Right kidney (tissue), 1 donor: ENCODE data around the gene PLCB1.

Source experiments
- DNase-seq: peaks from one replicate; pipeline ENCODE4 v3.0.0-alpha.2; 2016

PLCB1 gene

DNA sequence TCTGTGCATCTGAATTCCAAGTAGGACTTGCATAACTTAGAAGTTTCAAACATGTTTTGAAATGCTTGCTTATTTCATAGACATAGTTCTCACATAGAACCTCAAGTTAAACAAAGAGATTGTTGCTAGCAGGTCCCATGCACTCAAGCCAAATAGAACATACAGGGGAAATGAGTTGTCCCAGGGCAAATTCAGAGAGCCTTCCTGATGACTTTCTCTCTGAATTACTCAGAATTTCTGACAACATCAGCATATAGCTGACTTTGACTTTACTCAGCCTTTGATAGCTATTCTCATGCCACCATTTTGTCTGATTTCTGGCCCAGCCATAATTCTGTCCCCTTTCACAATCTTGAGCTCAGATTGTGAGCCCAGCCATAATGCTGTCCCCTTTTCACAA lies 603.6 kb downstream of the PLCB1 start:
- no peak for DNase-seq

DNA sequence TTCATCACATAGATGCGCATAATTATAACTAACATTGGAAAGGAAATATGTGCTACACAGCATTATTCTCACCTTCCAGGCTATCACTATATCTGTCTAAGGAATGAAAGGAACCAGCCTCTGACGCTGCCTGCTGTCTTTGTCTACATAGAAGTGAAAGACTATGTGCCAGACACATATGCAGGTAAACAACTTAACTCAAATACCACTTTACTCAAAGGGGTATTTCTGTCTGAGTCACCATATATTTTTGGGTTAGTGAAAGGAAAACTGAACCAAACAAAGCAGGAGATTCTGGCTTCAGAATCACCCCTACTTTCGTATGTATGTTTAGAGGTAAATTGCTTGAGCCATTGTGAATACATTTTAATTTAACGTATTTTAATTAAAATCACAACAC lies 608.2 kb downstream of the PLCB1 start:
- DNase-seq: no peak

DNA sequence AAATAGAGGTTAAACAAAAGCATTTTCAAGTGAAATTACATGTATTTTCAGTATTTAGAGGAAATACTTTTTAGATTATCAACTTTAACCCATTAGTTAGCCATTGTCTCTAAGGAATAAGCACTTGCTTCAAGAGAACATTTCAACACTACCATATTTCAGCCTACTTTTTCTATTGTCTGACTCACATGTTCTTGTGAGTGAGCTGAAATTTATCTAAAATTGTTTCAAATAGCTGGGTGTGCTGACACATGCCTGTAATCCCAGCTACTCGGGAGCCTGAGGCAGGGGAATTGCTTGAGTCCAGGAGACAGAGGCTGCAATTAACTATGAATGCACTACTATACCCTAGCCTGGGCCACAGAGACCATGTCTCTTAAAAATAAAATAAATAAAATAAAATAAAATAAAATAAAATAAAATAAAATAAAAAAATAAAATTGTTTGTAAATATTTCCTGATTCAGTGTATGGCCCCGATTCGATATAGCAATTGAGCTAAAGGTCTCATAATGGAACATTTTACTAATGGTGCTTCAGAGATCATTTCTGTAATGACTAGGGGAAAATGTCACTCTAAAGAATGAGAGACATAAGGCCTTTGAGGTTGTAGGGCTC lies 612.3 kb downstream of the PLCB1 start:
- DNase-seq: no peak

DNA sequence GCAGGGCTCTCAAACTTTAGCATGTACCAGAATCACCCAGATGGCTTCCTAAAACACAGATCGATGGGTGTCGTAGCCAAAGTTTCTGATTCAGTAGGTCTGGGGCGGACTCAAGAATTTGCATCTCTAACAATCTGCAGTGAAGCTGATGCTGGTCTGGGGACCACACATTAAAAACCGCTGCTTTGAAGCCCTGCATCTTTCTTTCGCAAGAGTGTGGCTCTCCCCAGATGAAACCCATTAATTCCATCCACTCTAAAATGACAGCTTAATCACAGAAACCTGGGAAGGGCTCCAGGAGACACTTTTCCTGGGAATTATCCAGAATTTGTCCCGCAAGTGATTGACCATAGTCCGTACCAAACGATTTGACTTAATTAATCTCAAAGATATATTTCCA lies 617.0 kb downstream of the PLCB1 start:
- DNase-seq: no peak

DNA sequence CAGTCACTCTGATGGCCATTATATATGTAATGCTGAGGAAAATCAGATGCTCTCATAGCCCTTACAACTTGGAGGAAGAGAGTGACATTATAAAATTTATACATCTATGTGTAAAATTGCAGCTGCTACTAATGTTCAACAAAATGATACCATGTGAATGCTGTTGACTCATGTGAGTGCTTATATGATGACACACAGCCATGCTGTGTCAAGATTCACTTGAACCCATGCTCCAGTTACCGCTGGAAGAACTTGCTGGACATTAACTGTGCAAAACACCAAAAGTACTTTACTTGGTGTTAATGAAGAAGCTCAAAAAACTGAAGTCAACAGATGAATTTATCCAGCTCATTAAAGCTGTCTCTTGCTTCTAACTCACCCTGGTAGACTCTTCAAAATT lies 617.9 kb downstream of the PLCB1 start:
- no peak for DNase-seq

DNA sequence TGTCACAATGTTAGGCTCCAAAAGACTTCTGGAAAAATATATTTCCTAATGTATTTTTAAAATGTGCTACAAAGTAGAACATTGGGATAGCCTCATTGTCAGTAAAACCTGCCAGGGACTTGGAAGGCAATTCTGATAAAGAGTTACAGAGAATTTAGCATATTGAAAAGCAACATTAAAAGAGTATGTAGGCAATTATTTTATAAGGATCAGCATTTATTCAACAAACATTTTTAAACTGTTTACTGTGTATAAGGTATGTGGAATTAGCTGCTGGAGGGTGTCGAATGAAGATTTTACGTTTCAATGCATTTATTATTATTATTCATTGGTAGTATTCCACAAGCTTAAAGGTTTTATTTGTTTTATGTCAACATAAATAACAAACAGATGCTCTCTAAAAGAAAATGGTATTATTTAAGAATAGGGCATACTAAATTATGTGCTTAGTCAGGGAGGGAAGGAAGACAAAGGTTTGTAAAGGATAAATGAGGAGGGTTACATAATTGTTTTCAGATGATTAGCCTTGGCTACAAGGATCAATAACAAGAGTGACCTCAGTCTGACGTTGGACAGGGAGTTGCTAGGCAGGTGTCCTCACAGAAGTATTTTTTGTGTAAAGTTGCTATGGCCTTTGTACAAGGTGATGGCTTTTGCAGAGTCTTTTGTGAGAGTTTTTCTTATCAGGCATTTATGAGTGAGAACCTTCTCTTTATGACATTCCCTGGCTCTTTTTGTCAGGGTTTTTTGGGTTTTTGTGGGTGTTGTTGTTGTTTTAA lies 623.5 kb downstream of the PLCB1 start:
- no peak for DNase-seq

DNA sequence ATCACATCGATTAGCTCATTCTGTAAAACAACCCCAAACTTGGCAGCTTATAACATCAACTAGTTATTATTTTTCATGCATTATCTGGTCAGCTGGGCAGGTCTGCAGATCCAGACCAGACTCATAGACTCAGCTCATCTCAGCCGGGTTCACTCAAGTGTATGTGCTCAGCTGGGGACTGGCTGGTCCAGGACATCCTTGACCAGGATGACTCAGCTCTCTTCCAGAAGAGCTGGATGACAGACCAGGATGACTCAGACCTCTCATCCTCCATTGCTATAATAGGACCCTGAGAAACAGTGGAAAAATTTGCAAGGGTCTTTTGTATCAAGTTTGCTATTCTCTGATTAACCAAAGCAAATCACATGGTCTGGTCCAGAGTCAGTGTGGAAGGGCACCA lies 624.3 kb downstream of the PLCB1 start:
- DNase-seq: no peak

DNA sequence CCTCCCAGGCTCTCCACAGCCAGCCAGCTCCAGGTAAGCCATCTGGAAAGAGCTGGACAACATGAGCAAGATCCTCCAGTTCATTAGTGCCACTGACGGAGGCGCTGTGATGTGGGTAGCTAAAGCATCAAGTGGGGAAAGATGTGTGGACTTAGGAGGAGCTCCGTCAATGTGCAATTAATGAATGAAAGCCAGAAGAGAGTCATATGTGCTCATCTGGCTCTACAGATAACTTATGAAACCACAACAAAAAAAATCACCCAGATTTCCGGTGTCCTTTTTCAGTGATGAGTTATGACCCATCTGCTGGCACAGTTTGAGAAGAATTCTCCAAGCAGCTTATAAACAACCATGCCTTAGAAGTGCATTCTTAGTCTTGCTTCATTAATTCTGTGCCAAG lies 625.1 kb downstream of the PLCB1 start:
- DNase-seq: no peak

DNA sequence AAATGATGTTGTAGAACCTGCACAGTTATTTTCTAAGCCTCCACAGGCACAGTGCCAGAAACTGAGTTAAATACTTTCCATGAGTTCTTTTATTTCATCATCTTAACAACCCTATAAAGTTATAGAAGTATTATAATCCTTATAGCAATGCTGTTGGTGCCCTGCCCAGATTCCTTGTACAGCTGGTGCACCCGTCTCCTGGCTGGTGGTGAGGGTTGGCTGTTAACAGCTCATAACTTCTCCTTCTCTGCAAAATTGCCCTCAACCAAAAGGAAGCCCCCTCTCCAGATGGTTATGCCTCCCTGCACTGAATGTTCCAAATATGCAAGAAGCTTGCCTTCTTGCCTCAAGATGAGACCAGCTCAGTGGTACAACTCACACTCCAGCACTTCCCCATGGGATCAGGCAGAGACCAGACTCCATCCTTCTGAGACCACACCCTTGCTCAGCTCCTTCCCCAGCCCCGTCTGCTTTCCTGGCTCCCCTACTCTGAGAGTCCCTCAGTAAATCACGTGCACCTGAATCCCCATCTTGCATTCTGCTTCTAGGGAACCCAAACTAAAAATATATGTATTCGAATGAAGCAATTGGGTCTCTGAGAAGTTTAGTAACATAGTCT lies 632.4 kb downstream of the PLCB1 start:
- DNase-seq: no peak

DNA sequence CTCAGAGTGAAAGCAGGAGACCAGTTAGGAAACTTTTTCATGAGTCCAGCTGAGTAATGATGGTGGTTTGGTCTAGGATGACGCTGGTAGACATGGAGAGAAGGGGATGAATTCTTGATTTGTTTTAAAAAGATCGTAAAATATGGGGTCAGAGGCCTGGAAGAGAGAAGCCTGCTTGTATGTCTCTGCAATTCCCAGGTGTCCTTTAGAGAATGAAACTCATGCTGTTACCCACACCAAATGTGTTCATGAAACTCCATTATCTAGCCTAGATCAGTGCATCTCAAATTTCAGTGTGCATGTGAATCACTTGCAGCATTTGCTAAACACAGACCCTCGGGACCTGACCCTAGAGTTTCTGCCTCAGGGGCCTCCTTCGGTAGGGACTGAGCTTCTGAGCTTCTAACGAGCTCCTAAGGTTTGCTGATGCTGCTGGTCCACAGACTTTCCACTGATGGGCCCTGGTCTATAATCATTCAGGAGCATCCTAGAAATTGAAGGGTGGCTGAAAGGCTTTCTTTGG lies 634.9 kb downstream of the PLCB1 start:
- DNase-seq: no peak

DNA sequence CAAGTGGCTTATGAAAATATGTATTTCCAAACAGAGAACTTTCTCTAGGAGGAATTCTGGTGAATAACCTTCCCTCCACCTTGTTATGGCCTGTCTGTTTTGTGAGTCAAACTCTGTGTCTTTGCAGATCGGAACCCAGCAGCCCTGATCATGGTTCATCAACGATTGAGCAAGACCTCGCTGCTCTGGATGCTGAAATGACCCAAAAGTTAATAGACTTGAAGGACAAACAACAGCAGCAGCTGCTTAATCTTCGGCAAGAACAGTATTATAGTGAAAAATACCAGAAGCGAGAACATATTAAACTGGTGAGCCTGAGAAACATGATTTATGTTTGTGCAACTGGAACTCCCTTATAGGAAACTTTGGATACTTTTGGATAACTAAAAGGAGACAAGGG lies 642.3 kb downstream of the PLCB1 start:
- DNase-seq: no peak

DNA sequence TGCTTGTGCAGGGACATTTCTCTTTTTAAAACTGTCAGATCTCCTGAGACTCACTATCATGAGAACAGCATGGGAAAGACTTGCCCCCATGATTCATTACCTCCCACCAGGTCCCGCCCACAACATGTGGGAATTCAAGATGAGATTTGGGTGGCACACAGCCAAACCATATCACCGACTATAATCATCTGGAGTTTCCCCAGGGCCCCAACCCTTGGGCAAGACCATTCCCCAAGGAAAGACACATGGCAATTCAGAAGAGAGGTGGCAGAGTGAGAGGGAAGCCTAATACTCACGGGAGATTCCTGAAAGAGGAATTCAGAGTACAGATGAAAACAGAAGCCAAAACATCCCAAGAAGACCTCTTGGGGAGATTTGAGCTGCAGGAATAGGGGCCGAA lies 645.8 kb downstream of the PLCB1 start:
- no peak for DNase-seq

DNA sequence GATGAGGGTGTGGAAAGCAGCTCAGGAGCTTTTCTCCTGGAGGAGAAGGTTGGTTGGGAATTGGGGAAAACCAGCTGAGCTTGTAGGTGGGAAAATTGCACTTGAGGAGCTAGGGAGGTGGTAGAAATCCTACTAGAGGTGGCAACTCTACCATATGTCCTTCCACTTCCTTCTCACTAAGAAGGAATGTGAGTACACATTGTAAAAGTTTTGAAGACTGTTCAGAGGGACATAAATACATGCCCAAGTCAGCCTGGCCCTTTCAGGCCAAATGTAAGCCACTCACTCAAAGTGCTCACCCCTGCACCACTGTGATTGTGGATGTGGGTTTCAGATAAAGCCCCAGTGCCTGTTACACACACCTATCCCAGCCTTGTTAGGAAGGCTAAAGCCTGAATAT lies 646.3 kb downstream of the PLCB1 start:
- DNase-seq: no peak

DNA sequence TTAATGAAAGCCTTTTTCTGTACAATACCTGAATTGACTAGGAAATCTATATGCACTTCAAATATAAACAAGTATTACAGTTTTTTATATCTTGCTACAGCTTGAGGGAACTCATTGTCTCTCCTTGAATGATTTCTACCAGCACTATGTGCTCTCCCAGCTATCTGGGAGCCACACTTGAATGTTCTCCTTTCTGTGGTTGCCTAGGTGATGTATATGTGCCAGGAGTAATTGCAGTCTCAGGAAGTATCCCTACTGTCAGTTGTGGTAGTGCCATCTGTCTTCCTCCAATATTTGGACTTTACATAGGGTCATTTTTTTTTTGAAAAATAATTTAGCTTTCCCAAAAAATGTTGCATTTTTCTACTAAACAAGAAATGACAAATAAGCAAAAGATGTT lies 648.8 kb downstream of the PLCB1 start:
- no peak for DNase-seq

DNA sequence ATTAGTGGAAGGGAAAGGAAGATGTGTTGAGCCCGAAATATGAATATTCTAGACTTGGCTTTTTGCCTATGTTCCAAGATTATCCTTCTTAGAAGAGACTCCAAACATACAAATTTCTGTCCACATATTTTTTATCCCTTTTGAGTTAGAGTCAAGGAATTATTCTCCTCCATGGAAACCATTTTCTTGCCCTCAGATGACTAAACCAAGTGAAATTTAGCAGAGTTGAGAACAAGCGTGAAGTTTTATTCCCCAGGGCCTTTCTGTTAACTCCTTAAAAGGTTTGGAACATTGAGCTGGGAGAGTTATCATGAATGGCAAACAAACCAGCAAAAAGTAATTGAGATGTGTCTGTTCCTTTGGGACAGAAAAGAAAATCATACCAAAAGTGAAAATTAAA lies 650.7 kb downstream of the PLCB1 start:
- no peak for DNase-seq

DNA sequence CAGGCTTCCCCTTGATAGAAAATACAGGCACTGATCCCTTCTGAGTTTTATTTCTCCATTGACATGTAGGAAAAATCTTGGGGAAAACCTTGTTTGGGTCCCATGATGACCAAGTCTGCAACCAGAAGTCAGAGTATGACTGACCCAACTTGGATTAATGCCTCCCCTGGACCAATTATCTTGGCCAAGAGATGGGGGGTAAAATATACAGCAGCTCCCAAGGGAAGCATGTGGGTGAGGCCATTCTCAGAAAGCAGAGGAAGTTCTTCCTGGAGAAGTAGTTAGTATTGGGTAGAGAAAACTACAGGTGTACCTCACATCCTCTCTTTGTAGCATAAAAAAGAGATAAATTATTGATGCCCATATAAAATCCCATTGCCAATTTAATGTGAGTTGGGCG lies 651.7 kb downstream of the PLCB1 start:
- DNase-seq: no peak

DNA sequence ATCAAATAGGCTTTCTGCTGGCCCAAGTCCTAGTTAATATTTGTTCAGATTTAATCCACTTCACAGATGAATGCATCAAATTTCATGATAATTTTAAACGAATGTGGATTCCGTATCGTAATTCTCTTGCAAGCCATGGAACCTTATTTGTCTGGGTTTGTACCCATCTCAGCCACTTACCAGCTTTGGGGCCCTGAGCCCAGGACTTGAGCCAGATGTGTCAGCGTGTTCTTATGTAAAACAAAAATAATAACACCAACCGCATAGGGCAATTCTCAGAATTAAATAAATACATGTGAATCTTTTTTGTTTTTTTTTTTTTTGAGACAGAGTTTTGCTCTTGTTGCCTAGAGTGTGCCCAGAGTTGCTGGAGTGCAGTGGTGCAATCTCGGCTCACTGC lies 654.3 kb downstream of the PLCB1 start:
- DNase-seq: no peak

DNA sequence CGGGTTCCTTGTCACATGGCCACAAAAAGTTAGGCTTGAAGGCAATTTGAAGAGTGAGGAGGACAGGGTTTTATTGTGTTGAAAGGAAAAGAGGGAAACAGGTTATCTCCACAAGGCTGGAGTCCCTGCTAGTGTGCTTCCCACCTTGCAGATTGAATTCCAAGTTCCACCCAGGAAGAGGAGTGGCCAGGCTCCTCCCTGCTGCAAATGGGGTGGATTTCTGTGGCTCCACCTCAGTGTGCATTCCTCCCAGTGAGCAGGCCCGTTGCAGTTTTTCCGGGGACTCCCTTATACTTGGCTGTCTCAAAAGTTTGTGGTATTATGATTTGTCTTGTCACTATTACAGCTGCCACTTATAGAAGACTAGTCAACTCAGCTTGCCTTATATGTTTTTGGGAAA lies 655.0 kb downstream of the PLCB1 start:
- no peak for DNase-seq

DNA sequence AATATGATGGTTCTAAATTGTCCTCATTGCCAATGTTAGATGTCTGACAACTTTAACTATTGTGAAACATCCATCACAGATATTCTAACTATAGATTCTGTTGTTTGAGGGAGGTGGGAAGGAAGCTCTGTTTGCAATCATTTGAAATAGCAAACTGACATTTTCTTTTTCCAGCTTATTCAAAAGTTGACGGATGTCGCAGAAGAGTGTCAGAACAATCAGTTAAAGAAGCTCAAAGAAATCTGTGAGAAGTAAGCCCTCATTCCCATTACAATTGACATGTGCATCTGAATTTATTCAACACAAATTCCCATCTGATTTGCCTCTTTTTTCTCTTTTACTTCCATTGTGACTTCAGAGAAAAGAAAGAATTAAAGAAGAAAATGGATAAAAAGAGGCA lies 656.2 kb downstream of the PLCB1 start:
- no peak for DNase-seq

DNA sequence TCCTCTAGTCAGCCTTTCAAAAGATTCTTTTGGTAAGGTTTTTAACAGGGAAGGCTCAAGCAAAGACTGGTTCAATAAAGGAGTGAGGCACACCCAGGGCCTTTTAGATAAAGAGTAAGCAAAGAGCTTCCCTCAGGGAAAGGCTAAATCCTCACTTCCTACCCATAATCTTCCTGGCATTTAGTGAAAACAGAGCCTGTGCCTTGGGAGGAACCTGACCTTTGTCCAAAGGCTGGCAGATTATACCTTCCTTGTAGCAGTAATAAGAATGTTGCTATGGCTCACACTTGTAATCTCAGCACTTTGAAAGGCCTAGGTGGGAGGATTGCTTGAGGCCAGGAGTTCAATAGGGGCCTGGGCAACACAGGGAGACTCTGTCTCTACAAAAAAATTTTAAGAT lies 656.8 kb downstream of the PLCB1 start:
- no peak for DNase-seq

DNA sequence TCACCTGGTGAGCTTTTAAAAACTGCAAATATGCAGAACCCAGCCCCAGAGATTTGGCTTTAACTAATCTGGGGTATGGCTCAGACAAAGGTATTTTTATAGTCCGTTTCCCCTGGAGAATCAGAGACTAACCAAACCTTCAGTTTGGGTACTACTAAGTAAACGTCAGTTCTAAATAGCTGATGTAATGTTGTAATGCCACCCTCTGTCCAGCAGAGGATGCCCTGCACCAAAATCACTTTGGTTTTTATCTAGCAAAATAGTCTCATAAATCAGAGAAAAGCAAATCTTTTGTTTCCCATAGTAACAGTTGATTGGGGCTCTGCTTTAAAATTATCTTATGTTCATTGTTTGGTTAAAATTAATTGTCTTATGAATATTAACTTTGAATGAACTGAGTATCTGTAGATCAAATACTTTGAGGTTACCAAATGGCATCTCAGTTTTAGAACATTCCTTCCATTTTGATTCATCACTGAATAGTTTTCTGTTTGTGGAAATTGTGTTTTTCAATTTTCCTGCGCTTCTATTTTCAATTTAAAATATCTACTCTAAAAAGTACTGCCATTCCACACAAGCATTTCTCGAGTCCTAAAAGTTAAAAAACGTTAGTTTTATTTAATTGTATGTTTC lies 658.5 kb downstream of the PLCB1 start:
- no peak for DNase-seq

DNA sequence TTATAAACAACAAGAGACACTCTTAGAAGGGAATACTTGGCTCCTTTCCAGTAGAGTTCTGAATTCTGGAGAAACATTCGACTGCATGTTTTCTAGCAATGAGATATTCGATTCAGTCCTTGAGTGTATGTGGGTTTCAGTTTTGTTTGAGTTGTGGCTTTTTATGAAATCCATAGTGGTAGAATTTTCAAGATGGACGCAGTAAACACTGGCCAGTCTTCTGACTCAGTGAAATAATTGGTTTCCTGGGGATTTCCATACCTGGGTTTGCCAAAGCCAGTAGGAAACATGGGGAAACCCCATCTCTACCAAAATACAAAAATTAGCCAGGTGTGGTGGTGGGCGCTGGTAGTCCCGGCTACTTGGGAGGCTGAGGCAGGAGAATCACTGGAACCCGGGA lies 663.3 kb downstream of the PLCB1 start:
- no peak for DNase-seq

DNA sequence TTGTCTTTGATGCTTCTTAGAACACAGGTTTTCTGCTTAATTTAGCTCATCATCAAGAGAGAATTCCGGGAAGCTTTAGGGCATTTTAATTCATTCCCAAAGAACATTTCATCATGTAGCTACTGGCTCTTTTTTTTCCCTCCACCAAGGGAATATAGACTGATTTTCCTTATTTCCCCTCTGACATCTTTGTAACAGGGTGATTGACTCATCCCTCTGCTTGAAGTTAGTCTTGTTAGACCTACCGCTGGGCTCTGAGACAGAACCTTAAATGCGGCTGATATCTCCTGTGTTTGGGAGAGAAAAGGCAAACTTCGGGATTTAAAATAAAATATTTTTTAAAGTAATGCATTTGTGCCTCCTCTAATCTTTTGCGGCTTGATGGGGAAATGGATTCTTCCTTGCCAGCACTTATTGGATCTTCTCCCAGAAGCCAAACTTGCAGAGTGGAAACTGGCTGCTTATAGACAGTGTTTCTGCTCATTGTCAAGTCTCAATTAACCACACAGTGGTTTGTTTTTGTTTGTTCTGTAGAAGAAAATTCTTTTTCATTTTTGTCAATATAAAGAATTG lies 664.1 kb downstream of the PLCB1 start:
- DNase-seq: no peak
